ENCODE results near the gene POP4. TPM values are rescaled to one million over a fixed set of nuclear protein-coding genes. Genes with fewer than 3 reads are reported as not detected.

POP4 gene
- total and polyA plus RNA-seq, 2 donors from 2014 or later, result 60.5 to 87.9 TPM

DNA sequence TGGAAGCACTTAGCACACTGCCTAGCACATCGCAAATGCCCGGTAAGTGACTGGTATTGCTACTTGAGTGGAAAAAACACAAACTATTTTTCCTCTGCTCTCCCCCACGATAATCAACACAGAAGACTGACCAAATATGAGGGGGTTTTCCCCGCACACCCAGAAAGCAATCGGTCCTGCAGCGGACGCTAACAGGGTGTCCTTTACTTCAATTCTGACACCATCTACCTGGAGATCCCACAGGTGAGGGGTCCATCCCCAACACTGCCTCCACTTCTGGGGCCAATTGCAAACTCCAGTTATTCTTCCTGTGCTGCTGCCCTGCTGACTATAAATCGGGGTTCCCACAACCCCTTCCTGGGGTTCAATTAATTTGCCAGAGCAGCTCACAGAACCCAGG lies 33.0 kb downstream of the POP4 start:
- H3K9me3 ChIP-seq (ENCODE audit: control insufficient read depth in 2 of 3, insufficient read depth in 1 of 3, low read length in 3 of 3), result peaks cover 0 to under 1% (median 0%) of the 10 kb centered on the region in 3 donors
- no peak for FAIRE-seq
- no peak overlapping the region for H3K27ac ChIP-seq (ENCODE audit: low read depth in 2 of 2, low read length in 2 of 2)
- intact Hi-C loops (cut with DNase I), result no loop called here
- no peaks in the 10 kb centered on the region for H3K4me1 ChIP-seq (ENCODE audit: control insufficient read depth in 2 of 3, insufficient read depth in 2 of 3, low read depth in 1 of 3, low read length in 3 of 3)
- H3K4me3 ChIP-seq (ENCODE audit: low read length in 3 of 3), result no peak overlapping the region
- TF ChIP-seq, protein P1, sequence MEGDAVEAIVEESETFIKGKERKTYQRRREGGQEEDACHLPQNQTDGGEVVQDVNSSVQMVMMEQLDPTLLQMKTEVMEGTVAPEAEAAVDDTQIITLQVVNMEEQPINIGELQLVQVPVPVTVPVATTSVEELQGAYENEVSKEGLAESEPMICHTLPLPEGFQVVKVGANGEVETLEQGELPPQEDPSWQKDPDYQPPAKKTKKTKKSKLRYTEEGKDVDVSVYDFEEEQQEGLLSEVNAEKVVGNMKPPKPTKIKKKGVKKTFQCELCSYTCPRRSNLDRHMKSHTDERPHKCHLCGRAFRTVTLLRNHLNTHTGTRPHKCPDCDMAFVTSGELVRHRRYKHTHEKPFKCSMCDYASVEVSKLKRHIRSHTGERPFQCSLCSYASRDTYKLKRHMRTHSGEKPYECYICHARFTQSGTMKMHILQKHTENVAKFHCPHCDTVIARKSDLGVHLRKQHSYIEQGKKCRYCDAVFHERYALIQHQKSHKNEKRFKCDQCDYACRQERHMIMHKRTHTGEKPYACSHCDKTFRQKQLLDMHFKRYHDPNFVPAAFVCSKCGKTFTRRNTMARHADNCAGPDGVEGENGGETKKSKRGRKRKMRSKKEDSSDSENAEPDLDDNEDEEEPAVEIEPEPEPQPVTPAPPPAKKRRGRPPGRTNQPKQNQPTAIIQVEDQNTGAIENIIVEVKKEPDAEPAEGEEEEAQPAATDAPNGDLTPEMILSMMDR (IDR thresholded peaks at IDR 0.05; ENCODE audit: borderline replicate concordance, extremely low read depth, insufficient read depth), result no peak
- no peaks in the 10 kb centered on the region for H3K36me3 ChIP-seq (ENCODE audit: control insufficient read depth in 2 of 3, insufficient read depth in 3 of 3, low read length in 3 of 3)
- no peak for DNase-seq
- H3K9ac ChIP-seq (ENCODE audit: low read length in 3 of 3), result no peak overlapping the region
- no peaks in the 10 kb centered on the region for H3K27me3 ChIP-seq (ENCODE audit: control insufficient read depth, insufficient read depth, low read length)

DNA sequence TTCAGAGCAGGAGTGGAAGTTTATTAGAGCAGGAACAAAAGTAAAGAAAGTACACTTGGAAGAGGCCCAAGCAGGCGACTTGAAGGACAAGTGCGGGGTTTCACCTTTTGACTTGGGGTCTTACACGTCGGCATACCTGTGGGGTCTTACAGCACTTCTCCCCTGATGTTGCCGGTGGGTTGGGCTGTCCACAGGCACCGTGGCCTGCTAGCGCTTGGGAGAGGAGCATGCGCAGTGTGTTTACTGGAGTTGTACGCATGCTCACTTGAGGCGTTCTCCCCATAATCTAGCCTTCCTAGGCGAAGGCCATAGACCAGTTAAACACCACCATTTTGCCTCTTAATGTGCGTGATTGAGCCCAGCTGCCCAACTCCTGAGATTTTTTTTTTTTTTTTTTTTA lies 34.1 kb downstream of the POP4 start:
- DNase-seq (peak in 1 of 5 donors; percentile 46), FAIRE-seq (no peak)

DNA sequence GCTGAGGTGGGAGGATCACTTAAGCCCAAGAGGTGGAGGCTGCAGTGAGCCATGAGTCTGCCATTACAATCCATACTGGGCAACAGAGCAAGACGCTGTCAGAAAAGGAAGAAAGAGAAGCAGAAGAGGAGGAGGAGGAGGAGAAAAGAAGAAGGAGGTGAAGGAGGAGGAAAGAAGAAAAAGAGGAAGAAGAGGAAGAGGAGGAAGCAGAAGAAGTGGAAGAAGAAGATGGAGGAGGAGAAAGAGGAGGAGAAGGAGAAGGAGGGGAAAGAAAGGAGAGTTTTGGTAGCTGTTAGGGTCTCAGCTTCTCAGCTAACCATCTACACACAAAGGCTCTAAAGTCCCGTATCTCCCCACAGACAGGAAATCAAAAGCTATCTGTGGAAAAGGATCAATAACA lies 35.5 kb downstream of the POP4 start:
- DNase-seq, result no peak
- Histone ChIP-seq H3K27ac (ENCODE audit: low read depth in 2 of 2, low read length in 2 of 2) (no peak overlapping the region), H3K27me3 (ENCODE audit: control insufficient read depth, insufficient read depth, low read length) (no peaks in the 10 kb centered on the region), H3K9ac (ENCODE audit: low read length in 3 of 3) (no peak overlapping the region), H3K4me1 (ENCODE audit: control insufficient read depth in 2 of 3, insufficient read depth in 2 of 3, low read depth in 1 of 3, low read length in 3 of 3) (peaks cover 0 to 4% (median 0%) of the 10 kb centered on the region in 3 donors), H3K36me3 (ENCODE audit: control insufficient read depth in 2 of 3, insufficient read depth in 3 of 3, low read length in 3 of 3) (no peaks in the 10 kb centered on the region), H3K9me3 (ENCODE audit: control insufficient read depth in 2 of 3, insufficient read depth in 1 of 3, low read length in 3 of 3) (no peaks in the 10 kb centered on the region), H3K4me3 (ENCODE audit: low read length in 3 of 3) (no peak overlapping the region)
- no peak for FAIRE-seq
- TF ChIP-seq, protein P1 (IDR thresholded peaks at IDR 0.05; ENCODE audit: borderline replicate concordance, extremely low read depth, insufficient read depth), result no peak
- intact Hi-C loops (cut with DNase I), result no loop called here

More for the DNA sequence above, 34.1 kb downstream of the POP4 start:
- H3K27me3 ChIP-seq (ENCODE audit: control insufficient read depth, insufficient read depth, low read length), result no peaks in the 10 kb centered on the region
- intact Hi-C loops (cut with DNase I), result no loop called here
- H3K4me3 ChIP-seq (ENCODE audit: low read length in 3 of 3), result no peak overlapping the region
- H3K9me3 ChIP-seq (ENCODE audit: control insufficient read depth in 2 of 3, insufficient read depth in 1 of 3, low read length in 3 of 3), result no peaks in the 10 kb centered on the region
- TF ChIP-seq, protein P1 (IDR thresholded peaks at IDR 0.05; ENCODE audit: borderline replicate concordance, extremely low read depth, insufficient read depth), result no peak
- no peak overlapping the region for H3K9ac ChIP-seq (ENCODE audit: low read length in 3 of 3)
- no peaks in the 10 kb centered on the region for H3K4me1 ChIP-seq (ENCODE audit: control insufficient read depth in 2 of 3, insufficient read depth in 2 of 3, low read depth in 1 of 3, low read length in 3 of 3)
- no peak overlapping the region for H3K27ac ChIP-seq (ENCODE audit: low read depth in 2 of 2, low read length in 2 of 2)
- no peaks in the 10 kb centered on the region for H3K36me3 ChIP-seq (ENCODE audit: control insufficient read depth in 2 of 3, insufficient read depth in 3 of 3, low read length in 3 of 3)

DNA sequence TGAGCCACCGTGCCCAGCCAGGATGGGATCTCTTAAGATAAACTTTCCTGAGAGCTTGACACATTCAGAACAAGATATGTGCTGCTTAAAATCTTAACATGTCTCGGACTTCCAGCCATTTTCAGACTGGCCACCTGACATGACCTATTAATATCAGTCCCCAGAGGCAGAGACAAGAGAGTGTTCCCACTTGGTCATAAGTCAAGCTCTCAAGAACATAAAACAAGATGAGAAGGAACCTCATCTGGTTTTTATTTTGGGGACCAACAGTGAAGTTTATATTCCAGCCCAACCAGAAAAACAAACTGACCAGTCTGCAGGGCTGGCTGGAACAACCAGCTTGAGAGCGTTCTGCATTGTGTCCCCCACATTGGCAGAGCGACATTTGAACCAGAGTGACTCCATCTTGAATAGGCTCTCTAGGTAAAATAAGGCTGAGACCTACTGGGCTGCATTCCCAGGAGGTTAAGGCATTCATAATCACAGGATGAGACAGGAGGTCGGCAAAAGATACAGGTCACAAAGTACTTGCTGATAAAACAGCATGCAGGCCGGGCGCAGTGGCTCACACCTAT lies 37.4 kb downstream of the POP4 start:
- no peak for FAIRE-seq

More for the DNA sequence above, 37.4 kb downstream of the POP4 start:
- H3K4me1 ChIP-seq (ENCODE audit: control insufficient read depth in 2 of 3, insufficient read depth in 2 of 3, low read depth in 1 of 3, low read length in 3 of 3), result peaks cover 0 to 4% (median 0%) of the 10 kb centered on the region in 3 donors
- no peaks in the 10 kb centered on the region for H3K27me3 ChIP-seq (ENCODE audit: control insufficient read depth, insufficient read depth, low read length)
- H3K9ac ChIP-seq (ENCODE audit: low read length in 3 of 3), result no peak overlapping the region
- DNase-seq, result no peak
- no peaks in the 10 kb centered on the region for H3K9me3 ChIP-seq (ENCODE audit: control insufficient read depth in 2 of 3, insufficient read depth in 1 of 3, low read length in 3 of 3)
- H3K4me3 ChIP-seq (ENCODE audit: low read length in 3 of 3), result no peak overlapping the region
- TF ChIP-seq, protein P1 (IDR thresholded peaks at IDR 0.05; ENCODE audit: borderline replicate concordance, extremely low read depth, insufficient read depth), result no peak
- H3K36me3 ChIP-seq (ENCODE audit: control insufficient read depth in 2 of 3, insufficient read depth in 3 of 3, low read length in 3 of 3), result no peaks in the 10 kb centered on the region
- intact Hi-C loops (cut with DNase I), result no loop called here
- H3K27ac ChIP-seq (ENCODE audit: low read depth in 2 of 2, low read length in 2 of 2), result no peak overlapping the region

All from kidney (tissue), 14 donors.